Muscle of leg (tissue), 11 donors: ENCODE measurements around the gene CLIC6. TPM values are rescaled to one million over a fixed set of nuclear protein-coding genes. Genes with fewer than 3 reads are reported as not detected.

Experiments used
- DNase-seq: peaks from one replicate; pipeline ENCODE4 v3.0.0; 2013
- H3K27ac ChIP-seq: one replicate; pipeline ENCODE4 v1.5.1; 2013; ENCODE audit warnings: mild to moderate bottlenecking, low read length, control low read depth
- H3K27me3 ChIP-seq: one replicate; pipeline ENCODE4 v1.6.1; 2013; ENCODE audit warnings: low read length; ENCODE audit not compliant: control insufficient read depth, insufficient read depth
- H3K36me3 ChIP-seq: one replicate; pipeline ENCODE4 v1.6.1; 2013; ENCODE audit warnings: low read length; ENCODE audit not compliant: control insufficient read depth, insufficient read depth
- H3K4me1 ChIP-seq: one replicate; pipeline ENCODE4 v1.6.1; 2013; ENCODE audit warnings: low read length; ENCODE audit not compliant: control insufficient read depth, insufficient read depth
- H3K4me3 ChIP-seq: one replicate; pipeline ENCODE4 v1.5.1; 2013; ENCODE audit warnings: low read length, control low read depth
- H3K9me3 ChIP-seq: replicated peaks from 2 replicates; pipeline ENCODE4 v1.6.1; 2013; ENCODE audit warnings: low read depth, low read length; ENCODE audit not compliant: control insufficient read depth
- WGBS: methylation state at CpG from one replicate; pipeline ENCODE4 v1.1.5; 2013; ENCODE audit warnings: missing lambda C conversion rate; ENCODE audit not compliant: insufficient coverage; 5-methylcytosine and 5-hydroxymethylcytosine counted together
- polyA plus RNA-seq, 8 donors: library from polyadenylated mRNA; unstranded; fragments of 120-200 nt; gene quantifications; one replicate each; pipeline versions ENCODE4 v1.2.1 to v1.2.3, GENCODE V29; 2013; ENCODE audit warnings: inconsistent platforms in 1 of 8, low replicate concordance in 1 of 8; ENCODE audit not compliant: insufficient read length in 8 of 8, insufficient read depth in 1 of 8
- total RNA-seq: library from RNA; stranded (reverse); fragments of 120-200 nt; gene quantifications from one replicate; pipeline ENCODE4 v1.2.4, GENCODE V29; 2013

CLIC6 gene
- total and polyA plus RNA-seq, 9 donors: 0.04 to 1.8 (median 0.05) TPM; not detected in 2

DNA sequence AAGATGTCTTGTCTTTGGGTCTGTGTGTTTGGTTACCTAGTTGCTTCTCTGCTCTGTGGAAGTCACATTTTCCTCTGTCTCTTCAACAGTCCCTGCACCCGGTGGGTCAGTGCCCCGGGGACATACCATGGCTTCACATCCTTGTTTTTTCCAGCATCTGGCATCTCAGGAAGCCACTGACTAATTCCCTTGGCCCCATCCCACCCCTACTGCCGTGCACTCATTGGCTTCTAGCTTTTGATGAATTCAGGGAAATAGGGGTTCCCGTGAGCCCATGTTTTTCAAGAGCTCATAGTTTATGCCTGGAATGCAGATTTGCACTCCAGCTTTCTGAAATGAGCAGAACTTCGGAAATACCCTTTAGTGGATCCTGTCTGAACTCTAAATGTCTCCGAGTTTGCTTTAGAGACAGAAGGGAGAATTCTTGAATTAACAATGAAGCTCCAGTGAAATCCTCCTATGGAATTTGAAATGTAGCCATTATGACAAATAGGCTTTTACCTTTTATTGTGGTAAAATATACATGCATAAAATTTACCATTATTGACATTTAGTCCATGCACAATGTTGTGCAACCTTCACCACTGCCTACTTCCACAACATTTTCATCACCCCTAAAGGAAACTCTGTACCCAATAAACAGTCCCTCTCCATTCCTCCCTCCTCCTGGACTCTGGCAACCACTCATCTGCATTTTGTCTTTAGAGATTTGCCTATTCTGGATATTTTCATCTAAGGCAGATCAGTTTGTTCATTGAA is 67.5 kb downstream of the CLIC6 start:
- Histone ChIP-seq H3K4me1 (no peaks in the 10 kb centered on the region), H3K27ac (no peak overlapping the region), H3K36me3 (no peaks in the 10 kb centered on the region), H3K9me3 (no peaks in the 10 kb centered on the region), H3K4me3 (no peak overlapping the region), H3K27me3 (no peaks in the 10 kb centered on the region)
- DNase-seq: no peak
- 66% methylated on average over 2 of the region's 6 CpGs for WGBS

GRCh38 chr21:34737115-34737514 is 68.3 kb downstream of the CLIC6 start:
- no CpG with 5 or more reads among the region's 3 CpGs for WGBS
- Histone ChIP-seq H3K36me3 (no peaks in the 10 kb centered on the region), H3K4me1 (no peaks in the 10 kb centered on the region), H3K4me3 (no peak overlapping the region), H3K9me3 (no peaks in the 10 kb centered on the region), H3K27ac (no peak overlapping the region), H3K27me3 (peaks cover under 1% of the 10 kb centered on the region)
- DNase-seq: no peak

DNA sequence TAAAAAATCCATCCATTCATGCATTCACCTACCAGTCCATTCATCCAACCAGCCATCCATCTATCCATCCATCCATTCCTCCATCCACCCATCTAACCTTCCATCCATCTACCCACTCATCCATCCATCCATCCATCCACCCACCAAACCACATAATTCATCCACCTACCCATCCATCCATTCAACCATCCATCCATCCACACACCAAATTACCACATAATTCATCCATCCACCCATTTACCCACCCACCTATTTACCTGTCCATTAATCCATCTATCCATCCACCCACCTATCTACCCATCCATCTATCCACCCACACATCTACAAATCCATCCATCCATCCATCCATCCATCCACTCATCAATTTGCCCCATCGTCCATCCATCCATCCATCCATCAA is 71.4 kb downstream of the CLIC6 start:
- WGBS: no CpG with 5 or more reads among the region's 1 CpG

GRCh38 chr21:34743285-34743684 is 74.5 kb downstream of the CLIC6 start:
- no peak for DNase-seq
- Histone ChIP-seq H3K4me1 (peaks cover 3% of the 10 kb centered on the region), H3K4me3 (no peak overlapping the region), H3K27me3 (peaks cover 10% of the 10 kb centered on the region), H3K9me3 (no peaks in the 10 kb centered on the region), H3K36me3 (no peaks in the 10 kb centered on the region), H3K27ac (no peak overlapping the region)
- 79% methylated on average over 9 of the region's 9 CpGs for WGBS

More for the DNA sequence above, 71.4 kb downstream of the CLIC6 start:
- H3K27me3 ChIP-seq: peaks cover 10% of the 10 kb centered on the region
- H3K27ac ChIP-seq: no peak overlapping the region
- H3K4me3 ChIP-seq: no peak overlapping the region
- peaks cover 3% of the 10 kb centered on the region for H3K4me1 ChIP-seq
- H3K36me3 ChIP-seq: no peaks in the 10 kb centered on the region
- no peak for DNase-seq
- no peaks in the 10 kb centered on the region for H3K9me3 ChIP-seq

- H3K4me1 ChIP-seq: peaks cover 3% of the 10 kb centered on the region
- 61% methylated on average over 9 of the region's 9 CpGs for WGBS
- H3K4me3 ChIP-seq: no peak overlapping the region
- H3K27ac ChIP-seq: no peak overlapping the region
- peak; percentile 28 for DNase-seq
- no peaks in the 10 kb centered on the region for H3K9me3 ChIP-seq
- peaks cover 10% of the 10 kb centered on the region for H3K27me3 ChIP-seq
- H3K36me3 ChIP-seq: no peaks in the 10 kb centered on the region
Observed at GRCh38 chr21:34743831-34744230, 75.0 kb downstream of the CLIC6 start.

GRCh38 chr21:34744801-34745200 is 76.0 kb downstream of the CLIC6 start:
- Histone ChIP-seq H3K27ac (no peak overlapping the region), H3K9me3 (no peaks in the 10 kb centered on the region), H3K36me3 (no peaks in the 10 kb centered on the region), H3K27me3 (peaks cover 10% of the 10 kb centered on the region), H3K4me3 (no peak overlapping the region), H3K4me1 (peaks cover 3% of the 10 kb centered on the region)
- WGBS: 46% methylated on average over 2 of the region's 3 CpGs
- DNase-seq: peak; percentile 11

DNA sequence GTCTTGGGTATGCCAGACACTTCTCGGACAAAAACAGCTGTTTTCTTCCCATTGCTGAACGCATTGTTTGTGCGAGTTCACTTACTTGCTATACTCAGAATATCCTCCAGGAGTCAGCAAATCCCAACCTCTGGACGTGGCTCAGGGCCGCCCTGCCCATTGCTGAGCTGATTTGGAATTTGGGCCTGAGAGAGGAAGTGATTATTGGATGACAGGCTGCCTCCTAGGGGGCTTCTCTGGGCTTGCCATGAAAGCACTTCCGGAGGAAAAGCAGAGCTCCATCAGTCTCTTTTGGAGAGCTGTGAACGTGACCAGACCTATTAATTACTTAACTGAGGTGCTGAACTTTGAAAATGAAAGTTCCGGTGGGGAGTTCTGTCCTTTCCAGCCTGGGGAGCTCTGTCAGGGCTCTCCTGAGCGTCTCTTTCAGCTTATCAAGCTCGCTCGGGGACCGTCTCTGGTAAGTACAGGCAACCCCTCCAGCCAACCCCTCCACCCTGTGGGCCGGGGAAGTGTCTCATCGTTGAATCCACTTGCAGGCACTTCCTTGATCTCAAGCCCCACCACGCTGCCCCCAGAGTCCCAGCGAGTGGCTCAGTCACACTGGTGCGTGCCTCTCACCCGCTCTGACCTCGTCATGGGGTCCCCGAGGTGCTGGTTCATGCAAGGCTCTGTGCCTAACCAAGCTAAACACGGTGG is 76.9 kb downstream of the CLIC6 start:
- peak; percentile 89 for DNase-seq
- Histone ChIP-seq H3K36me3 (no peaks in the 10 kb centered on the region), H3K27me3 (peaks cover 10% of the 10 kb centered on the region), H3K9me3 (no peaks in the 10 kb centered on the region), H3K4me1 (peaks cover 3% of the 10 kb centered on the region), H3K27ac (no peak overlapping the region), H3K4me3 (peak overlapping the region; percentile 1)
- WGBS: 51% methylated on average over 16 of the region's 21 CpGs

GRCh38 chr21:34748862-34749261 is 80.1 kb downstream of the CLIC6 start:
- H3K4me3 ChIP-seq: no peak overlapping the region
- WGBS: no CpG with 5 or more reads among the region's 3 CpGs
- peaks cover 5% of the 10 kb centered on the region for H3K27me3 ChIP-seq
- H3K27ac ChIP-seq: no peak overlapping the region
- no peaks in the 10 kb centered on the region for H3K36me3 ChIP-seq
- no peak for DNase-seq
- H3K9me3 ChIP-seq: no peaks in the 10 kb centered on the region
- peaks cover 3% of the 10 kb centered on the region for H3K4me1 ChIP-seq

DNA sequence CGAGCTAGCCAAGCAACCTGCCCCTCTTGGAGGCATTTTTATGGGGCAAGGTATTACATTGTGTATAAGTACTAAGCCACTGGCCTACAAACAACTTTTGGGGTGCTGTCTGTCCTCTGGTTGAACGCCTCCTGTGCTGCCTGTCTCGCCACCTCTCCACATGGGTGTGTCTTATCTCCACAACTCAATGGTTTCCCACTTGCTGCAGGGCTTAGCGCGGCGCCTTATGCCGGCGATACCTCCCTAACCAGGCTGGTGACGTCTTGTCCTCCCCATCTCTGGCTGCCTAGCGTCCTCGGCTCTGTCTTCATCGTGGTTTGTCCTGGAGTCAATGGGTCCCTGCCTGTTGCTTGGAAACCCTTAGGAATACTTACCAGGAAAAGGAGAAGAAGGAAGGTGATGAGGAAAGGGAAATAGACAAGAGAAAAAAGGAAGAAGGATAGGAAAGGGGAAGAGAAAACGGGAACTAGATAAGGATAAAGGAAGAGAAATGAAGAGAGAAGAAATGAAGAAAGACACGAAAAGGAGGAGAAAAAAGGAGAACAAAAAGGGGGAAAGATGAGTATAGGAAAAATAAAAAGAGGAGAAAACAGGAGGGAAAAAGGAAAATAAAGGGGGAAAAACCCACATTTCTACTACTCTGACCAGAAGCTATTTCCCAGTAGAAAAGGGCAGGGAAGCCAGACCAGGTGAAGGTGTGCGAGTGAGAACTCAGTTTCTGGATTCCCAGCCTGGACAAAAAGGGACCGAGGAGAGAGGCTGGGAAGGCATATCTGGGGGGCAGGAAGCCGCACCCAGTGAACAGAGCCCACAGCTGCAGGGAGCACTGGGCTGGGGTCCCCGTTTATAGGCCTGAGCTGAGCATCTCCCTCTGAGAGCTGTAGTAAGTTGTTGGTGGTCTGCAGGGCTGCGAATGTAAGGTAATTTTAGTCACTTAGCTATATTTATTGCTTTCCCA is 86.2 kb downstream of the CLIC6 start:
- Histone ChIP-seq H3K27me3 (peaks cover 6% of the 10 kb centered on the region), H3K27ac (no peak overlapping the region), H3K4me1 (no peaks in the 10 kb centered on the region), H3K4me3 (no peak overlapping the region), H3K9me3 (no peaks in the 10 kb centered on the region), H3K36me3 (no peaks in the 10 kb centered on the region)
- WGBS: 81% methylated on average over 13 of the region's 19 CpGs
- DNase-seq: no peak
